ENCODE data around the gene QSOX1. TPM values are rescaled to one million over a fixed set of nuclear protein-coding genes. Genes with fewer than 3 reads are reported as not detected.
A peak's percentile ranks its signal among the peaks of the same experiment; 100 is the strongest.

Gene QSOX1
- total RNA-seq, 1 experiment from 2014 or later, result 4.7 TPM

GRCh38 chr1:180137776-180138175 lies 16.9 kb upstream of the QSOX1 start:
- Histone ChIP-seq H4K20me1 (ENCODE audit: insufficient read depth, low read depth, low read length) (no peaks in the 10 kb centered on the region), H3K27ac (ENCODE audit: low read length) (no peak overlapping the region), H3K27me3 (ENCODE audit: low read length) (no peaks in the 10 kb centered on the region), H3K4me3 (ENCODE audit: low read length) (no peak overlapping the region), H2AFZ (ENCODE audit: low read length) (no peak overlapping the region), H3K36me3 (ENCODE audit: insufficient read depth, low read length) (no peaks in the 10 kb centered on the region), H3K9me3 (ENCODE audit: low read length) (no peaks in the 10 kb centered on the region), H3K9ac (ENCODE audit: low read length) (no peak overlapping the region), H3K79me2 (ENCODE audit: low read length) (no peaks in the 10 kb centered on the region), H3K4me2 (ENCODE audit: low read depth, low read length, poor library complexity, severe bottlenecking) (no peak overlapping the region), H3K4me1 (ENCODE audit: low read length) (no peaks in the 10 kb centered on the region), H3K9me2 (replicated peaks; ENCODE audit: insufficient read depth, low read length) (no peaks in the 10 kb centered on the region)
- DNase-seq, result peak; percentile 53

GRCh38 chr1:180141381-180141934 lies 13.2 kb upstream of the QSOX1 start:
- H3K4me1 ChIP-seq (ENCODE audit: low read length), result no peaks in the 10 kb centered on the region
- H3K27me3 ChIP-seq (ENCODE audit: low read length), result no peaks in the 10 kb centered on the region
- H3K4me2 ChIP-seq (ENCODE audit: low read depth, low read length, poor library complexity, severe bottlenecking), result no peak overlapping the region
- no peak overlapping the region for H3K27ac ChIP-seq (ENCODE audit: low read length)
- no peak for DNase-seq
- no peak overlapping the region for H3K4me3 ChIP-seq (ENCODE audit: low read length)
- no peak overlapping the region for H3K9ac ChIP-seq (ENCODE audit: low read length)
- no peaks in the 10 kb centered on the region for H3K9me2 ChIP-seq (replicated peaks; ENCODE audit: insufficient read depth, low read length)
- no peak overlapping the region for H2AFZ ChIP-seq (ENCODE audit: low read length)
- H3K9me3 ChIP-seq (ENCODE audit: low read length), result no peaks in the 10 kb centered on the region
- no peaks in the 10 kb centered on the region for H4K20me1 ChIP-seq (ENCODE audit: insufficient read depth, low read depth, low read length)
- H3K36me3 ChIP-seq (ENCODE audit: insufficient read depth, low read length), result no peaks in the 10 kb centered on the region
- no peaks in the 10 kb centered on the region for H3K79me2 ChIP-seq (ENCODE audit: low read length)

GRCh38 chr1:180143359-180143758 lies 11.3 kb upstream of the QSOX1 start:
- no peaks in the 10 kb centered on the region for H3K27me3 ChIP-seq (ENCODE audit: low read length)
- H3K4me1 ChIP-seq (ENCODE audit: low read length), result no peaks in the 10 kb centered on the region
- H2AFZ ChIP-seq (ENCODE audit: low read length), result no peak overlapping the region
- H3K27ac ChIP-seq (ENCODE audit: low read length), result no peak overlapping the region
- no peaks in the 10 kb centered on the region for H3K79me2 ChIP-seq (ENCODE audit: low read length)
- H4K20me1 ChIP-seq (ENCODE audit: insufficient read depth, low read depth, low read length), result no peaks in the 10 kb centered on the region
- H3K9ac ChIP-seq (ENCODE audit: low read length), result no peak overlapping the region
- no peak overlapping the region for H3K4me3 ChIP-seq (ENCODE audit: low read length)
- H3K9me2 ChIP-seq (replicated peaks; ENCODE audit: insufficient read depth, low read length), result no peaks in the 10 kb centered on the region
- DNase-seq, result no peak
- H3K4me2 ChIP-seq (ENCODE audit: low read depth, low read length, poor library complexity, severe bottlenecking), result no peak overlapping the region
- no peaks in the 10 kb centered on the region for H3K9me3 ChIP-seq (ENCODE audit: low read length)
- H3K36me3 ChIP-seq (ENCODE audit: insufficient read depth, low read length), result no peaks in the 10 kb centered on the region

- H4K20me1 ChIP-seq (ENCODE audit: insufficient read depth, low read depth, low read length), result no peaks in the 10 kb centered on the region
- no peaks in the 10 kb centered on the region for H3K79me2 ChIP-seq (ENCODE audit: low read length)
- H2AFZ ChIP-seq (ENCODE audit: low read length), result no peak overlapping the region
- no peaks in the 10 kb centered on the region for H3K36me3 ChIP-seq (ENCODE audit: insufficient read depth, low read length)
- no peaks in the 10 kb centered on the region for H3K27me3 ChIP-seq (ENCODE audit: low read length)
- H3K4me1 ChIP-seq (ENCODE audit: low read length), result no peaks in the 10 kb centered on the region
- no peak overlapping the region for H3K4me2 ChIP-seq (ENCODE audit: low read depth, low read length, poor library complexity, severe bottlenecking)
- no peak for DNase-seq
- H3K9me2 ChIP-seq (replicated peaks; ENCODE audit: insufficient read depth, low read length), result no peaks in the 10 kb centered on the region
- H3K27ac ChIP-seq (ENCODE audit: low read length), result no peak overlapping the region
- H3K9me3 ChIP-seq (ENCODE audit: low read length), result no peaks in the 10 kb centered on the region
- no peak overlapping the region for H3K9ac ChIP-seq (ENCODE audit: low read length)
- no peak overlapping the region for H3K4me3 ChIP-seq (ENCODE audit: low read length)
These were observed 9.9 kb upstream of the QSOX1 start for GRCh38 chr1:180144659-180145357.

GRCh38 chr1:180145446-180145845 lies 9.2 kb upstream of the QSOX1 start:
- no peak overlapping the region for H3K4me3 ChIP-seq (ENCODE audit: low read length)
- no peaks in the 10 kb centered on the region for H3K9me3 ChIP-seq (ENCODE audit: low read length)
- no peaks in the 10 kb centered on the region for H3K27me3 ChIP-seq (ENCODE audit: low read length)
- H3K4me1 ChIP-seq (ENCODE audit: low read length), result no peaks in the 10 kb centered on the region
- no peak for DNase-seq
- no peaks in the 10 kb centered on the region for H3K79me2 ChIP-seq (ENCODE audit: low read length)
- no peaks in the 10 kb centered on the region for H3K36me3 ChIP-seq (ENCODE audit: insufficient read depth, low read length)
- H3K27ac ChIP-seq (ENCODE audit: low read length), result no peak overlapping the region
- H2AFZ ChIP-seq (ENCODE audit: low read length), result no peak overlapping the region
- H3K9ac ChIP-seq (ENCODE audit: low read length), result no peak overlapping the region
- H3K4me2 ChIP-seq (ENCODE audit: low read depth, low read length, poor library complexity, severe bottlenecking), result no peak overlapping the region
- H4K20me1 ChIP-seq (ENCODE audit: insufficient read depth, low read depth, low read length), result no peaks in the 10 kb centered on the region
- no peaks in the 10 kb centered on the region for H3K9me2 ChIP-seq (replicated peaks; ENCODE audit: insufficient read depth, low read length)

GRCh38 chr1:180150982-180151381 lies 3.7 kb upstream of the QSOX1 start:
- peaks cover 19% of the 10 kb centered on the region for H3K4me1 ChIP-seq (ENCODE audit: low read length)
- H3K9me2 ChIP-seq (replicated peaks; ENCODE audit: insufficient read depth, low read length), result no peaks in the 10 kb centered on the region
- no peak overlapping the region for H3K4me3 ChIP-seq (ENCODE audit: low read length)
- DNase-seq, result no peak
- H3K36me3 ChIP-seq (ENCODE audit: insufficient read depth, low read length), result no peaks in the 10 kb centered on the region
- H3K9me3 ChIP-seq (ENCODE audit: low read length), result no peaks in the 10 kb centered on the region
- H3K27me3 ChIP-seq (ENCODE audit: low read length), result no peaks in the 10 kb centered on the region
- H4K20me1 ChIP-seq (ENCODE audit: insufficient read depth, low read depth, low read length), result no peaks in the 10 kb centered on the region
- H3K9ac ChIP-seq (ENCODE audit: low read length), result no peak overlapping the region
- H3K4me2 ChIP-seq (ENCODE audit: low read depth, low read length, poor library complexity, severe bottlenecking), result no peak overlapping the region
- no peak overlapping the region for H3K27ac ChIP-seq (ENCODE audit: low read length)
- H2AFZ ChIP-seq (ENCODE audit: low read length), result no peak overlapping the region
- H3K79me2 ChIP-seq (ENCODE audit: low read length), result no peaks in the 10 kb centered on the region

- Histone ChIP-seq H3K79me2 (ENCODE audit: low read length) (no peaks in the 10 kb centered on the region), H3K4me1 (ENCODE audit: low read length) (peaks cover 22% of the 10 kb centered on the region), H3K36me3 (ENCODE audit: insufficient read depth, low read length) (no peaks in the 10 kb centered on the region), H3K9me2 (replicated peaks; ENCODE audit: insufficient read depth, low read length) (no peaks in the 10 kb centered on the region), H3K9ac (ENCODE audit: low read length) (no peak overlapping the region), H3K27me3 (ENCODE audit: low read length) (no peaks in the 10 kb centered on the region), H3K9me3 (ENCODE audit: low read length) (no peaks in the 10 kb centered on the region), H4K20me1 (ENCODE audit: insufficient read depth, low read depth, low read length) (no peaks in the 10 kb centered on the region), H3K4me2 (ENCODE audit: low read depth, low read length, poor library complexity, severe bottlenecking) (no peak overlapping the region), H2AFZ (ENCODE audit: low read length) (no peak overlapping the region), H3K27ac (ENCODE audit: low read length) (no peak overlapping the region), H3K4me3 (ENCODE audit: low read length) (no peak overlapping the region)
- DNase-seq, result no peak
These were observed 3.2 kb upstream of the QSOX1 start for GRCh38 chr1:180151508-180151907.

GRCh38 chr1:180152588-180152987 lies 2.1 kb upstream of the QSOX1 start:
- no peaks in the 10 kb centered on the region for H3K27me3 ChIP-seq (ENCODE audit: low read length)
- no peaks in the 10 kb centered on the region for H3K9me3 ChIP-seq (ENCODE audit: low read length)
- H3K27ac ChIP-seq (ENCODE audit: low read length), result no peak overlapping the region
- no peak overlapping the region for H3K4me3 ChIP-seq (ENCODE audit: low read length)
- H3K4me1 ChIP-seq (ENCODE audit: low read length), result peaks cover 22% of the 10 kb centered on the region
- DNase-seq, result no peak
- H3K4me2 ChIP-seq (ENCODE audit: low read depth, low read length, poor library complexity, severe bottlenecking), result no peak overlapping the region
- no peak overlapping the region for H2AFZ ChIP-seq (ENCODE audit: low read length)
- H4K20me1 ChIP-seq (ENCODE audit: insufficient read depth, low read depth, low read length), result no peaks in the 10 kb centered on the region
- H3K36me3 ChIP-seq (ENCODE audit: insufficient read depth, low read length), result no peaks in the 10 kb centered on the region
- H3K9me2 ChIP-seq (replicated peaks; ENCODE audit: insufficient read depth, low read length), result no peaks in the 10 kb centered on the region
- no peak overlapping the region for H3K9ac ChIP-seq (ENCODE audit: low read length)
- H3K79me2 ChIP-seq (ENCODE audit: low read length), result no peaks in the 10 kb centered on the region

Measured in Karpas-422 (cell line).